ENCODE data around the gene LRP1.

The LRP1 gene

DNA sequence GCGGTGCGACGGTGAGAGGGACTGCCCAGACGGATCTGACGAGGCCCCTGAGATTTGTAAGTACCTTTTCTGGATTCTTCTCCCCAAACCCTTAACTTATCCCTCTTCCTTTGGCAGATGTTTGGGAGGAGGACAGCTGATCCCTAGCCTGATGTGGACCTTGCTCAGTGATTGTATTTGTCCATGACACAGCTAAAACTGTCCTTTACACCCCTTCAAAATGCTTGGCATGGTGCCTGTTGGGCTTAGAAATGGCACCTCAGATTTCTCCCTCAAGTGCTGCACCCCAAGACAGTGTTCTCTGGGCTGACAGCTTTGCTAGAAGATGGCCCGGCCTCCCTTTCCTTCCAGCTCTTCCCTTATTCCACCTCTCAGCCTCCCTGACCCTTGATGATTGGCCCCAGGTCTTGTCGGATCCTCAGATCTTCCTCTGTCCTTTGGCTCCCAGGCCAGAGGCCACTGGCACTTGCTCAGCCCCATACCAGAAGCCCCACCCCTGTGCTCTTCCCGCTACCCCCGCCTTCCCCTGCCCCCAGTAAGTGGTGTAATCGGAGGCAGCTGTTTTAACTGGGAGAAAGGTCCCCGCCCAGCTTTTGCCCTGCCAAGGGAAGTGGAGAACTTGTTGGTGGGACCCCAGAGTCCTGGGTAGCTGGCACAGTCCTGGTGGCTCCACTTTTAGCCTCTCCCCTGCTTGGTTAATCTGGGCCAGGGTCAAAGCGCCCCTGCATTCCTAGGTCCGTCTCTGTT, 10.4 kb downstream of the LRP1 start:
- no peak for DNase-seq

DNA sequence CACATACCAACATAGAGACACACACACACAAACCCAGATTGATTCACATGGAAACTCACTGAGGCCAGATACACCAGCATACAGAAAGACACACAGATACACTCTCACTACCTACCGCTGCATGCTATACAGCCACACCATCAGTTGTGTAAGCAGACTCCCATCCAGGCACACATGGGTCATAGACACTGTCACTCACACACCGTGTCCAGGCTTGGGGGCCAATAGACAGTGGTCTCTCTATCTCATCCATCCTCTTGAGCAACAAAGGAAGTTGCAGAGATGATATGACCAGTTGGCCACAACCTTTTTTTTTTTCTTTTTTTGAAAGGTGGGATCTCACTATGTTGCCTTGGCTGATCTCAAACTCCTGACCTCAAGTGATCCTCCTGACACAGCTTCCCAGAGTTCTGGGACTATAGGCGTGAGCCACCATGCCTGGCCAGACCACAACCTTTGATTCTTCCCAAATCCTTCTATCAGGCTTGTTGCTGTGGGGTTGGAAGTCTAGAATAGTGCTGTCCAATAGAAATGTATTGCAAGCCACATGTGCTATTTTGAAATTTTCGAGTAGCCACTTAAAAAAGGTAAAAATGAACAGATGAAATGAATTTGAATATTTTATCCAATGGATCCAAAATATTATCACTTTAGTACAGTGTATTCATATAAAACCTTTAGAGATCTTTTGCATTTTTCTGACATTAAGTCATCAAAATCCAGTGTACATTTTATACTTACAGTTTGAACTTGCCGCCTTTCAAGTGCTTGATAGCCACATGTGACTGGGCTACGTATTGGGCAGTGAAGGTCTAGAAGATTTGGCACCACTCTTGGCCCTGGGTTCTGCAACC, 11.7 kb downstream of the LRP1 start:
- no peak for DNase-seq

DNA sequence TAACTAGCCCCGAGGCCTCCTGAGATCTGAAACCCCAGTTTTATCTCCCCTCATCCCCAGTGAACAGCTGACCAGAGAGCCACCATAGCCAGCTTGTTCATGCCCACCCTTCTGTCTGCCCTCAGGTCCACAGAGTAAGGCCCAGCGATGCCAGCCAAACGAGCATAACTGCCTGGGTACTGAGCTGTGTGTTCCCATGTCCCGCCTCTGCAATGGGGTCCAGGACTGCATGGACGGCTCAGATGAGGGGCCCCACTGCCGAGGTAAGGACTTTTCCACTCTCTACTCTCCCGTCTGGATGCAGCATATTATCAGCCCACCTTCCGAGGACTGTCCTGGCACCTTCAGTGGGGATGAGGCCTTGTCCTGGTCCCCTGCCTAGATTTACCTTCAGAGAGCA, 13.0 kb downstream of the LRP1 start:
- no peak for DNase-seq

DNA sequence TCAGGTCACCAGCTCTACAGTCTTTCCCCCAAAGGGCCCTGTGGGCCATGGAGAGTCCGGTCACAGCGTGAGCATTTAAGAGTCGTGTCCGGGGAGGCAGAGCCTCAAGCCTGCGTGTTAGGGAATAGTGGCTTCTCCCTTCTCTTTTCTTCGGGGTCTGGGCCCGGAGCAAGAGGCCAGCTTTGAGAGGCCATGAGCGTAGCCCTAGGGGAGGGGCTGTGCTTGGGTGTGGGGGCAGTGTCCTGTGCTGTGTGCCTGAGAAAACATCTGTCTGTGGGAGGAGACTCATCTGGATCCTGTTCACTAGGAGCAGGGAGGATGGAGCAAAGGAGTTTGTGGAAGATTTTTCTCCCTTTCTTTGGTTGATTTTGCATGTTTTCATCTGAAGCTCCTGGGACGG, 13.8 kb downstream of the LRP1 start:
- no peak for DNase-seq

- no peak for DNase-seq
Observed at GRCh38 chr12:57142727-57143126, 14.4 kb downstream of the LRP1 start.

- DNase-seq: no peak
Observed at GRCh38 chr12:57143454-57143853, 15.2 kb downstream of the LRP1 start.

DNA sequence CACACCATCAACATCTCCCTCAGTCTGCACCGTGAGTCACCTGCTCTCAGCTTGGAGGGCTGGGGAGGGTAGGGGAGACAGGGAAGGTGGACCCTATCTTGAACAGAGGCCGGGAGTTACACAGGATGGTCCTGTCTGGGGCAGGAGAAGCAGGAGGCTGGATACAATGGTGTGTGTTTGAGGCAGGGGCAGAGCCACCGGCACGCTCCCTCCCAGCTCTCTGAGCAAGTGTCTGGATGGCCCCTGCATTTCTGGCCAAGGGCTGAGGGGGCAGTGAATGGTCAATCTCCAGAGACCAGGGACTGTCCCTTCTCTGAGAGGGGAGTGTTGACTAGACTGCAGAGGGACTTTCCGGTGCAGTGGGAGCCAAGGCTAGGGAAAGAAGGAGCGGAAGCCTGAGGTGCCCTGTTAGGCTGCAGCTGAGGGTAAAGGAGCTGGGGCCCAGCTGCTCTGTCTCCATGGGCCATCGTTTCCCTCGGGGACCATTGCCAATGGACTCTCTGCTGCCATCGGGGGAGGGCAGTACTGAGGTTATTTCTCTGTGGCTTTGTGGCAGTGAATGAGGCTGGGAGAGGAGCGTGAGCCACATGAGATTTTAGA, 17.3 kb downstream of the LRP1 start:
- DNase-seq: no peak

- no peak for DNase-seq
Observed at GRCh38 chr12:57146092-57146491, 17.8 kb downstream of the LRP1 start.

DNA sequence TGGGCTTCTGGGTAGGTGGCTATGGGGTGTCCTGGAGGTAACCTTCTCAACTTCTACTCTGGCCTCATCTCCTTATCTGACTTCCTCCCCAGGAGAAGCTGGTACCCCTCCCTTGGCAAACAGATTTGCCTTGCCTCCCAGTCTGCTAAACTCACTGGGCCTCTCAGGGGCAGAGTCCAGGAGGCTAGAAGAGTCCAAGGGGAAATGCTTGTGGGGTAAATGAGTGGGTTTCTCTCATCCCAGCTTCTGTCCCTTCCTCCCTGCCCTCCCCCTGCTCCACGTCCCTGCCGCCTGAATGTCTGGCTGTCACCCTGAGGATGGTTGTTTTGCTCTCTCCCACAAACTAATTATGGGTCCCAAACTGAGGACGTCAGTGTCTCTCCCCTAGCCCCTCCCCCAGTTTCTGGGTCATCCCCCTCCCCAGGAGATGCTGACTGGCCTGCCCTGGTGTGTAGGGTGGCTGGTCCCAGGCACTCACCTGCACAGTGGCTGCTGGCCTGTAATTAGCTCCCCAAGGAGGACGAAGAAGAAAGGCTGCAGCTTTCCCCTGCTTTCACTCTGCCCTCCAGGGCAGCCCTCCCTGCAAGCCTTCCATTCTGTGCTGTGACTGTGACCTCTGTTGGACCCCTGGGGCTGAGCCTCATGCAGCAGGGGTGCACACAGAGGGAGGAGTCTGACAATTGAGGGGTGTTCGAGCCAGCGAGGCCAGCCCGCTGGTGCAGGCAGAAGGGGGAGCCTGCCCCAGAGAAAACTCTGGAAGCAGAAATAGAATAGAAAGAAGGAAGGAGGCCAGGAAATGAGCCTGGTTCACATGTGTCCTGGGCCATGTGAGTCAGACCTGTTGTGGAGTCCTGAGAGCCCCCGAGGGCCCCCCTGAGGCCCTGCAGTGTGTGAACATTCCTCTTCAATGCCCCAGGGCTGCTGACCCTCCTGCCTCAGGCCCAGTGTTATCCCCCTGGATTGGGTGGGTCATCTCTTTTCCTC, 19.0 kb downstream of the LRP1 start, which contains the start of gene LRP1-AS:
Gene LRP1-AS, minus strand, starts transcription at position 659 of the 984 bp plus-strand sequence.
- DNase-seq: no peak

DNA sequence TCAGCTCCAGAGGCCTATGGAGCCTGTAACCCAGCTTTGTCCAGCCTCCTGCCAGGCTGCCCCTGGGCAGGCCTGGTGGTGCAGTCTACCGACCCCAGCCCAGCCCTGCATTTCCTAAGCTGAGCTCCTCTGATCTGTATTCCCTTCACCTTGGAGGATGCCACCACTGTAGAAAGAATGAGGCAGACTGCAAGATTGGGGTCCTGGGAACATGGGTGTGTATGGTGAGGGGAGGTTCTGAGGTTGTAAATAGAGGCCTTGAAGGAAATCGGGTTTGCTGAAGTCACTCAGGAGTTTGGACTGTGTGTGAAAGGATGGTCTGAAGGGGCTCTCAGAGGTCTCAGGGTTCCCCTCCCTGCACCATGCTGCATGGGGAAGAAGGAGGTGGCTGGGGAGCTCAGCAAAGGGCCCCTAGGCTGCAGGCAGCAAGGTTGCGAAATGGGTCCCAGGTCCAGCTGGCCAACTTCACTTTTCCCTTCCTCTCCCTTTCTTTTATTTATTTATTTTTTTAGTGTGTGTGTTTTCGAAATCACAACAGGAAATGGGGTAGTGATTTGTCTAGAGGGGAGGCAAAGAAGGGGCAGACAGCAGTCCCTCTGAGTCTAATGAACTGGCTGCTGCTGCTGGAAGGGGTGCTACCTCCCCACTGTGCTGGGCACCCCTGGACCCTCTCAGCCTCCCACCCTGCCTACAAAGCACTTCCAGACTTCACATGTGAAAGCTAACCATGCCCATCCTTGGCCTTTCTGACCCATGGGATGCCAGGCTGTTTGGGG, 20.4 kb downstream of the LRP1 start:
- DNase-seq: no peak

GRCh38 chr12:57149245-57149900, 21.1 kb downstream of the LRP1 start:
- DNase-seq: no peak

GRCh38 chr12:57150400-57151000, 22.2 kb downstream of the LRP1 start:
- DNase-seq: no peak

DNA sequence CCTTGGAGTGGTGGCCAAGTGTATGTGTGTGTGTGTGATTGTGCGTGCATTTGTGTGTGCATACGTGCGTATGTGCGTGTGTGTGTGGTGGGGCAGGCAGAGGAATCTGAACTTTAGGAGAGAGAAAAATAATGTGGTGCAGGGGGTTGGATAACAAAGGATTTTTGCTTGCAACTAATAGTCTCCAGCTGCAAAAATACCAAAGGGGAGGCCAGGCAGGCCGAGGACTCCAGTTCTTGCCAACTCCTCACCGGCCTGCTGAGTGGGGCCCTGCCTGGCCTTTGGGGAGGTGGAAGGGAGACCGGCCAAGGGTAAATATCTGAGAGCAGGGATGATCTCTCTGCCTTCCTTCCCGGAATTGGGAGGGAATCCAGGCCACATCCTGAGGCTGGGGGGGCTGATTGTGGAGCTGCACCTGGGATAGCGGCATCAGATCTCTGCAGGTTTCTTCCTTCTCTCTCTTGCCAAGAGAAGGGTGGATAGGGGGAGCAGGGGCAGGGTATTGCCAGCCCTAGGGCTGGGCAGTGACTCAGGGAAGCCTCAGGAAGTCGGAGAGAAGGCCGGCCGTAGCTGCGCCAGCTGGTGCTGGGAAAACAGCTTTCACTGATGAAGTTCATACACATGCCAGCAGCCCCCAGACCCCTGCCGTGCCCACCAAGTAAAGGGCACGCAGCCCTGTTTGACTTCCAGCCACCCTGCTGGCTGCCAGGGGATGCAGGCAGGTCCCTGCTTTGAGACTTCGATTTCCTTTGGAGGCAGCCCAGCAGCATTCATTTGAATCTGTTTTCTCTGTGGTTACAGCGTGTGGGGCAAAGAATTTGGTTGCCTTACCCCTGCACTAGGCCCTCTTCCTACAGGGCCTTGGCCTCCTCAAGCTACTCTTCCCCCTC, 23.7 kb downstream of the LRP1 start:
- DNase-seq: no peak

DNA sequence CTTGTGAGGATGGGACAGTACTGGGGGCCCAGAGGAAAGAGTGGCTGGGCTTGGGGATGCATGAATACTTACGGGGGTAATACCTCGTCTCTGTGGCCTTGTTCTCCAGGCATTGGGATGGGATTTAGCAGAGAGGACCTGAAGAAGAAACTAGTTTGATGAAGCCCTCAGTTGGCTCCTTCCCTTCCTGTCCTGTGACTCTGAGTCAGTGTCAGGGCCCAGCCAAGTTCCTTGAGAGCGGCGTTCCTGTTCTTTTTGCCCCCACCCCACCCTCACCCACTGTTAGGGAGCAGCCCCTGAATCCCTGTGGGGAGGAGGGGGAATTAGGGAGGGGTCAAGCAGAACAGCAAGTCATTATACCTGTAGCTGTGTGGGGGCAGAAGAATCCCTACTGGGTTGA, 24.4 kb downstream of the LRP1 start:
- DNase-seq: no peak

DNA sequence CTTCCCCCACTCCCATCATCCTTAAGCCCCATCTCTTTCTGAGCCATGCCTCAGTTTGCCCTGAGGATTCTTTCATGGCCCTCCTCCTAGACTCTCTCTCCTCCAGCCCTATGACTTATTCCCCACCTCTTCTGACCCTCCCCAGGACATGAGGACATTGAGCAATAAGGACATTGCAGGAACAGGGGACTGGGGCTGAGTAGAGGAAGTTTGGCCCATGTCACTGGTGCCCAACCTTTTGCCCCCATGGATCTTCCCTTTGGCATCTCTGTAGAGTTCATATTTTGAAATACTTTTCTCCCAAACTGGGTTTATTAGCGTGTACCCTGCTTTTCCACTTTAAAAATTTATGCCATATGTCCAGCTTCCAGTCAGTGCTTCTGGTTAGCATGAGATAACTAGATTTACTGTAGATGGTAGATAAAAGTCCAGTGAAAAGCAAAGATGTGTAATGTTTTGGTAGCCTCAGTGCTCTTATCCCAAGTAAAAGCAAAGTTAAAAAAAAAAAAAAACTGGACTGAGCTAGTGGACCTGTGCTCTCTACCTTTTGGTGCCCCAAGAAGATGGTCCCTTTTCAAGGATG, 25.2 kb downstream of the LRP1 start:
- DNase-seq: no peak

DNA sequence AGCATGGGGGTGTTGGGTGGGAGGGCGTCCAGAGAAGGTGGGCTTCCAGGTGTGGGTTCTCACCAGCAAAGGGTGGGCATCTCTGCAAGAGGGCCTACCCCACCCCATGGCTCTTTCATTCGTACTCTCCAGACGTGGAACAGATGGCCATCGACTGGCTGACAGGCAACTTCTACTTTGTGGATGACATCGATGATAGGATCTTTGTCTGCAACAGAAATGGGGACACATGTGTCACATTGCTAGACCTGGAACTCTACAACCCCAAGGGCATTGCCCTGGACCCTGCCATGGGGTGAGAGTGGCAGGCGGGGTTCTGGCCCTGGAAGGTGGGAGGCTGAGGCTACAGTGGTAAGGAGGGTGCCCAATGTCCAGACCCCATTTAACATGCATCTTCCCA, 25.8 kb downstream of the LRP1 start:
- DNase-seq: no peak

- DNase-seq: no peak
Observed at GRCh38 chr12:57154804-57155434, 26.6 kb downstream of the LRP1 start.

GRCh38 chr12:57156701-57157403, 28.6 kb downstream of the LRP1 start:
- no peak for DNase-seq

All from NCI-H2227 treated with DMSO at 0.1 percent for 48 hours (cell line).